ENCODE data around the gene DENND4C. TPM values are rescaled to one million over a fixed set of nuclear protein-coding genes. Genes with fewer than 3 reads are reported as not detected.

Gene DENND4C
- total RNA-seq, 1 experiment from 2014 or later = 22.6 TPM

Other genes with a start within 250 kb of the DENND4C start
- gene SAXO1, start 197.5 kb upstream of the DENND4C start, total RNA-seq (2021) = 0.02 to 0.09 TPM (median 0.09 TPM) in 3 replicates
- gene RRAGA, start 181.3 kb upstream of the DENND4C start, total RNA-seq (2021) = 48.0 to 50.1 TPM (median 48.7 TPM) in 3 replicates
- 37.9 to 43.3 TPM (median 39.8 TPM) in 3 replicates for gene HAUS6, start 127.8 kb upstream of the DENND4C start, total RNA-seq (2021)
- 19.9 to 24.9 TPM (median 23.0 TPM) in 3 replicates for gene PLIN2, start 103.2 kb upstream of the DENND4C start, total RNA-seq (2021)
- gene RPS6, start 149.5 kb downstream of the DENND4C start, total RNA-seq (2021) = 2,281 to 2,651 TPM (median 2,576 TPM) in 3 replicates
- gene ACER2, start 178.3 kb downstream of the DENND4C start, total RNA-seq (2021) = 8.1 to 9.5 TPM (median 8.8 TPM) in 3 replicates

Measured in WTC11 (cell line).